GM12878 (cell line): Measurements from ENCODE around the gene GNA15. TPM values are rescaled to one million over a fixed set of nuclear protein-coding genes. Genes with fewer than 3 reads are reported as not detected.

Source experiments
- BCL11A ChIP-seq: IDR thresholded peaks from 2 replicates; pipeline ENCODE4 v1.6.1; 2011; ENCODE audit warnings: low read depth, low read length
- CBFB ChIP-seq: IDR thresholded peaks from 2 replicates; pipeline ENCODE4 v1.6.1; 2016; ENCODE audit warnings: antibody characterized with exemption, low read depth
- DPF2 ChIP-seq: fragments of 450-650 bp; IDR thresholded peaks from 2 replicates; pipeline ENCODE4 v1.6.1; 2017; ENCODE audit warnings: mild to moderate bottlenecking
- EED ChIP-seq: sonication (generic); IDR thresholded peaks from 2 replicates; pipeline ENCODE4 v1.6.1; 2016; ENCODE audit warnings: antibody characterized with exemption, low read depth
- EGR1 ChIP-seq, 2 experiments: IDR thresholded peaks; 1 replicate in 1 of 2; 2 replicates in 1 of 2; pipeline ENCODE4 v1.6.1; 2011 to 2012; ENCODE audit warnings: low read depth in 2 of 2, low read length in 2 of 2, borderline replicate concordance in 1 of 2, mild to moderate bottlenecking in 1 of 2, moderate library complexity in 1 of 2
- EP300 ChIP-seq, 2 experiments: fragments of 150-350 bp in 1 of 2; IDR thresholded peaks; 2 replicates each; pipeline ENCODE4 v1.6.1; 2011 to 2012; ENCODE audit warnings: low read depth in 2 of 2, low read length in 2 of 2, borderline replicate concordance in 1 of 2, improper control_type of control experiment in 1 of 2, inconsistent platforms in 1 of 2; ENCODE audit not compliant: control insufficient read depth in 1 of 2
- ETV6 ChIP-seq, 2 experiments: fragments of 450-650 bp in 1 of 2; IDR thresholded peaks in 1 of 2; conservative IDR thresholded peaks in 1 of 2; 2 replicates each; pipeline ENCODE4 v1.6.1; 2014; ENCODE audit warnings: antibody characterized with exemption in 1 of 2, borderline replicate concordance in 1 of 2, low read depth in 1 of 2, mild to moderate bottlenecking in 1 of 2, moderate library complexity in 1 of 2
- GABPA ChIP-seq: IDR thresholded peaks from 2 replicates; pipeline ENCODE4 v1.6.1; 2014; ENCODE audit warnings: antibody characterized with exemption, low read depth, mild to moderate bottlenecking, inconsistent platforms
- HDAC2 ChIP-seq: fragments of 200-600 bp; sonication (generic); IDR thresholded peaks from 2 replicates; pipeline ENCODE4 v1.6.1; 2017
- MLLT1 ChIP-seq: fragments of 450-650 bp; IDR thresholded peaks from 2 replicates; pipeline ENCODE4 v1.6.1; 2016; ENCODE audit warnings: mild to moderate bottlenecking
- MTA3 ChIP-seq: IDR thresholded peaks from 2 replicates; pipeline ENCODE4 v1.6.1; 2012; ENCODE audit warnings: low read length, inconsistent platforms, borderline replicate concordance
- PAX5 ChIP-seq: IDR thresholded peaks from 2 replicates; pipeline ENCODE4 v1.6.1; 2011; ENCODE audit warnings: low read depth, low read length, borderline replicate concordance
- PBX3 ChIP-seq: IDR thresholded peaks from 2 replicates; pipeline ENCODE4 v1.6.1; 2011; ENCODE audit warnings: mild to moderate bottlenecking, low read depth, low read length, moderate library complexity; ENCODE audit not compliant: insufficient replicate concordance
- PKNOX1 ChIP-seq: fragments of 450-650 bp; IDR thresholded peaks from 2 replicates; pipeline ENCODE4 v1.6.1; 2016; ENCODE audit warnings: mild to moderate bottlenecking
- POU2F2 ChIP-seq: IDR thresholded peaks from 3 replicates; pipeline ENCODE4 v1.6.1; 2011; ENCODE audit warnings: low read depth, mild to moderate bottlenecking, low read length, borderline replicate concordance
- RAD21 ChIP-seq: IDR thresholded peaks from 2 replicates; pipeline ENCODE4 v1.6.1; 2011; ENCODE audit warnings: mild to moderate bottlenecking, low read depth, low read length, moderate library complexity; ENCODE audit not compliant: insufficient read depth
- RELA ChIP-seq: fragments of 450-650 bp; IDR thresholded peaks from 2 replicates; pipeline ENCODE4 v1.8.0; 2014; ENCODE audit warnings: borderline replicate concordance; ENCODE audit not compliant: partially characterized antibody
- RELB ChIP-seq: fragments of 450-650 bp; IDR thresholded peaks from 2 replicates; pipeline ENCODE4 v1.6.1; 2017; ENCODE audit warnings: low read depth, mild to moderate bottlenecking, moderate library complexity
- RUNX3 ChIP-seq: IDR thresholded peaks from 2 replicates; pipeline ENCODE4 v1.6.1; 2012; ENCODE audit warnings: low read length, inconsistent platforms
- TBL1XR1 ChIP-seq: IDR thresholded peaks from 2 replicates; pipeline ENCODE4 v1.6.1; 2012; ENCODE audit warnings: low read depth, low read length, improper control_type of control experiment
- TCF12 ChIP-seq: IDR thresholded peaks from 2 replicates; pipeline ENCODE4 v1.6.1; 2011; ENCODE audit warnings: low read depth, mild to moderate bottlenecking, low read length
- YY1 ChIP-seq: IDR thresholded peaks from 2 replicates; pipeline ENCODE4 v1.6.1; 2011; ENCODE audit warnings: low read depth, mild to moderate bottlenecking, low read length
- ZBED1 ChIP-seq: IDR thresholded peaks from 2 replicates; pipeline ENCODE4 v1.6.1; 2016; ENCODE audit warnings: borderline replicate concordance
- ZNF217 ChIP-seq: fragments of 450-650 bp; IDR thresholded peaks from 2 replicates; pipeline ENCODE4 v1.6.1; 2017; ENCODE audit warnings: antibody characterized with exemption, mild to moderate bottlenecking
- polyA plus RNA-seq, 11 experiments: library from polyadenylated mRNA; depleted of rRNA in 4 of 11; unstranded in 6 of 11; stranded (reverse) in 5 of 11; fragments of >200 nt; fragmentation: Nextera tagmentation in 4 of 11; fragmentation: Illumina TruSeq in 1 of 11; extraction: Ambion mirVana in 4 of 11; extraction: Trizol in 1 of 11; gene quantifications; 1 replicate in 1 of 11; 2 replicates in 10 of 11; pipeline versions ENCODE4 v1.2.1 to v1.2.3, GENCODE V29; 2011 to 2016; ENCODE audit warnings: inconsistent platforms in 2 of 11, missing spikeins in 2 of 11, low read depth in 1 of 11
- total RNA-seq, 4 experiments: library from RNA; depleted of rRNA in 3 of 4; stranded (reverse); fragments of >200 nt in 3 of 4; fragmentation: Illumina TruSeq in 1 of 4; extraction: Trizol in 1 of 4; gene quantifications; 2 replicates each; pipeline versions ENCODE4 v1.2.1 to v1.2.3, GENCODE V29; 2013 to 2021

The GNA15 gene
- total and polyA plus RNA-seq, 10 of the 15 experiments (the other 5 are each of a cell fraction or from before 2014, with no cell fraction given) = 0.42 to 18.0 (median 9.4) TPM

- no peak for TF ChIP-seq GABPA
- peak; percentile 48; the same call in 1 of the 2 replicates for TF ChIP-seq ZNF217
- peak in 1 of 2 experiments; percentile 93; a peak in 2 of 3 replicates for TF ChIP-seq EGR1 (IDR thresholded peaks at IDR 0.05; ENCODE audit: borderline replicate concordance in 1 of 2, low read depth in 2 of 2, low read length in 2 of 2)
- TF ChIP-seq YY1 = no peak
- TF ChIP-seq TBL1XR1 = peak; percentile 63; the same call in 1 of the 2 replicates
- peak; percentile 80 for TF ChIP-seq PKNOX1
- peak; percentile 57; the same call in 1 of the 2 replicates for TF ChIP-seq RELB
- peak; percentile 9; the same call in 1 of the 2 replicates for TF ChIP-seq MLLT1
- peak; percentile 97 for TF ChIP-seq TCF12
- TF ChIP-seq PAX5 = peak; percentile 51; the same call in 1 of the 2 replicates
- TF ChIP-seq RELA = peak; percentile 7
- TF ChIP-seq DPF2 = peak; percentile 87
- peak; percentile 79; the same call in 1 of the 2 replicates for TF ChIP-seq CBFB
- peak in 1 of 2 experiments; percentile 68; a peak in 2 of 4 replicates for TF ChIP-seq ETV6 (conservative IDR thresholded peaks at IDR 0.05 in 1 of 2, IDR thresholded peaks at IDR 0.05 in 1 of 2; ENCODE audit: borderline replicate concordance in 1 of 2, low read depth in 1 of 2)
- no peak for TF ChIP-seq MTA3
- no peak for TF ChIP-seq RAD21
- TF ChIP-seq ZBED1 = peak; percentile 63; the same call in 1 of the 2 replicates
- TF ChIP-seq EED = peak; percentile 85
- TF ChIP-seq HDAC2 = no peak
- peak; percentile 89 for TF ChIP-seq RUNX3
- peak; percentile 61 to 83; a peak in 3 of 4 replicates for TF ChIP-seq EP300 (IDR thresholded peaks at IDR 0.05; ENCODE audit: borderline replicate concordance in 1 of 2, control insufficient read depth in 1 of 2, low read depth in 2 of 2, low read length in 2 of 2)
- TF ChIP-seq BCL11A = peak; percentile 60; the same call in 1 of the 2 replicates
- peak; percentile 52 for TF ChIP-seq PBX3
- TF ChIP-seq POU2F2 = peak; percentile 14; the same call in 1 of the 3 replicates
Observed at GRCh38 chr19:3132971-3133792, 2.7 kb upstream of the GNA15 start (continued).
